ENCODE data around the gene CTR9.

The CTR9 gene

DNA sequence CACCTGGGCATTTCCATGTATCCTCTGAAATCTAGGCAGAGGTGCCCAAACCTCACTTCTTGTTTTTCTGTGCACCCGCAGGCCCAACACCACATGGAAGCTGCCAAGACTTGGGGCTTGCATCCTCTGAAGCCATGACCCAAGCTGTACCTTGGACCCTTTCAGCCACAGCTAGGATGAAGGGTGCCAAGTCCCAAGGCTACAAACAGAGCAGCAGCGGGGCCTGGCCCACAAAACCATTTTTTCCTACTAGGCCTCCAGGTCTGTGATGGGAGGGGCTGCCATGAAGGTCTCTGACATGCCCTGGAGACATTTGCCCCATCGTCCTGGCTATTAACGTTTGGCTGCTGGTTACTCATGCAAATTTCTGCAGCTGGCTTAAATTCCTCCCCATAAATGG lies 78.1 kb downstream of the CTR9 start:
- no peak for DNase-seq

Measured in activated effector memory CD4-positive, alpha-beta T cell treated with anti-CD3 and anti-CD28 coated beads, Interleukin-2, amount 50 U/mL, for 16 hours (primary cell).